ENCODE data around the gene ACCS.

The ACCS gene

GRCh38 chr11:44046182-44046581 lies 19.9 kb upstream of the ACCS start:
- DNase-seq: no peak

DNA sequence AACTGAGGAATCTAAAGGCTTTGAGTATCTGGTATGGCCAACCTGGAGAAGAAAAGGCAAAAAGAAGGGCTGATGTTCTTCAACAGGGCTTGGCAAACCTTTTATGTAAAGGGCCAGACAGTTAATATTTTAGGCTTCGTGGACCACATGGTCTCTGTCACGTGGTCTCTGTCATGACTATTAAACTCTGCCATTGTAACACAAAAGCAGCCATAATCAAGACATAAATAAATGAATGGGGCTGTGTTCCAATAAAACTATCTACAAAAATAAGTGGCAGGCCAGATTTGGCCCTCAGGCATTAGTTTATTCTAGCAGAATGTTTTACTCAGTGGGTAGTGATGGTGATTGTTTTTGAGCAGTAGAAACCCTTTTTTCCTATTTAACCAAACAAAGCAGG lies 18.8 kb upstream of the ACCS start:
- DNase-seq: no peak

DNA sequence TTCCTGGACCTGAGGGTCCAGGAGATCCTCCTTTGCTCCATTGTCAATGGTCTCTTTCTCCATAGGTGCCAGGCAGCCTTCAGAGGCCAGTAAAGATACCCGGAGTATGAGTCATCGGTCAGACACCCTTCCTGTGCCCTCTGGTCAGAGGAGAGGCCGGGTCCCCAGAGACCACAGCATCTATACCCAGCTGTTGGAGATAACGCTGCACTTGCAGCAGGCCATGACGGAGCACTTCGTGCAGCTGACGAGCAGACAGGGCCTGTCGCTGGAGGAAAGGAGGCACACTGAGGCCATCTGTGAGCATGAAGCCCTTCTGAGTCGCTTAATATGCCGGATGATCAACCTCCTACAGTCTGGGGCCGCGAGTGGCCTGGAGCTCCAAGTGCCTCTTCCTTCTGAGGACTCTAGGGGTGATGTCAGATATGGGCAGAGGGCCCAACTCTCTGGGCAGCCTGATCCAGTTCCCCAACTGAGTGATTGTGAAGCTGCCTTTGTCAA lies 18.1 kb upstream of the ACCS start, which contains the start of gene ACCSL:
ACCSL (plus strand) TSS at position 51 of the 501 bp plus-strand sequence; CDS start at position 107, 56 bp downstream.
- no peak for DNase-seq

GRCh38 chr11:44049832-44050231 lies 16.2 kb upstream of the ACCS start:
- DNase-seq: no peak

GRCh38 chr11:44051171-44051570 lies 14.9 kb upstream of the ACCS start:
- DNase-seq: no peak

GRCh38 chr11:44057340-44057739 lies 8.7 kb upstream of the ACCS start:
- DNase-seq: no peak

- DNase-seq: no peak
Observed at GRCh38 chr11:44058275-44058674, 7.8 kb upstream of the ACCS start.

DNA sequence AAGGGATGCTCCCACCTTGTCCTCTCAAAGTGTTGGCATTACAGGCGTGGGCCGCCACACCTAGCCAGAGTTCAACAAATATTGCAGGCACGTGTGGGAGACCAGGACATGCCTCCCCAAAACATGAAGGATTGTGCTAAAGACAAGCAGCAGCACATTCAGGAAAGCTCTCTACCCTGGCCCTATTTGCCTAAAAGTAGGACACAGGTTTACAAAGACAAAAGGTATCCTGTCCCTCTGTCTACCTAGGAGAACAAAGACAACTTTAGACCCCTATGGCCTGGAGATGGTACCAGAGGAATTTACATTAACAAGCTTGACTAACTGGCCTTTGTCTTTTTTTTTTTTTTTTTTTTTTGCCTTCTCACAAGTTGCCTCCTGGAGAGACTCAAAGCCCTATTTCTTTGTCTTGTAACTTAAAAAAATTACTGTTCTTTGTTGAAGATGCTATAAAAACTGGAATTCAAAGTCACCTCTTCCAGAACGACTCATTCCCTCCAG lies 859 bp upstream of the ACCS start:
- no peak for DNase-seq

- DNase-seq: peak; percentile 27
Observed at GRCh38 chr11:44066732-44067141, 667 bp downstream of the ACCS start.

- DNase-seq: no peak
Observed at GRCh38 chr11:44067266-44067665, 1.2 kb downstream of the ACCS start.

DNA sequence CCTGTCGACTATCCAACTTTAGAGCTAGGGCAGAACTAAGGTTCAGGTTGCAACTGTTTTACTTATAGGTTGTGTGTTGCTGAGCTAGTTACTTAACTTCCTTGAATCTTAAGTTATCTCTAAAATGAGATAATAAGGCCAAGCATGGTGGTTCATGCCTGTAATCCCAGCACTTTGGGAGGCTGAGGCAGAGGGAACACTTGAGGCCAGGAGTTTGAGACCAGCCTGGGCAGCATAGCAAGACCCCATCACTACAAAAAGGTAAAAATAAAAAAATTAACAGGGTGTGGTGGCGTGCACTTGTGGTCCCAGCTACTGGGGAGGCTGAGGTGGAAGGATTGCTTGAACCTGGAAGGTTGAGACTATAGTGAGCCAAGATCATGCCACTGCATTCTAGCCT lies 2.1 kb downstream of the ACCS start:
- DNase-seq: no peak

DNA sequence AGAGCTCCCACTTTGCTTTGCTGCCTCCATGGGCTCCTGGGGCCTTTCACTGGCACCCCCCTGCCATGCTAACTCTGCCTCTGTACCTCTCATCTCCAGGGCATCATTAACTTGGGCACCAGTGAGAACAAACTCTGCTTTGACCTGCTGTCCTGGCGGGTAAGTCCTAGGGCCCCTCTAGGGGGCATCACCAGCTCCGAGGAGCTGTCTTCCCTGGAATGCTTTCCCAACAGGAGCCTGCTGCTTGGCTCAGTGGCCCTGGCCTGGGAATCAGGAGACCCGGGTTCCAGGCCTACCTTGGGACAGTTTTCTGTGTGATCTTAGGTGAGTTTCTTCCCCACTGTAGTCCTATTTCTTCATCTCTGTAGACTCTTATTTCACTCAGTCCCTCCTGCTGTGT lies 5.1 kb downstream of the ACCS start:
- no peak for DNase-seq

GRCh38 chr11:44072757-44073658 lies 6.9 kb downstream of the ACCS start:
- DNase-seq: no peak

DNA sequence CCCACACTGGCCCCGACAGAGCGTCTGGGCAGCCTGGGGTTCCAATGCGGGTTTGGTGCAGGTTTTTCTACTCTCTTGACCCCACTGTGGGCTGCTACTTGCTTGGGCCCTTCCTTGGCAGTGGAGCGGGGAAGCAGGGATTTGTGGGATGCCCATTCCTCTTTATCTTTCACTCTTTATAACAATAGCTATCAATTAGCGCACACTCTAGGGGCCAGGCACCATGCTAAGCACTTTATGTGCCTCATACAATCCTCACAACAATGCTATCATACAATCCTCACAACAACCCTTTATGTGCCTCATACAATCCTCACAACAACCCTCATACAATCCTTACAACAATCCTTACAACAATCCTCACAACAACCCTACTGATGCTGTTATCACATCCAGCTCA lies 12.7 kb downstream of the ACCS start:
- no peak for DNase-seq

DNA sequence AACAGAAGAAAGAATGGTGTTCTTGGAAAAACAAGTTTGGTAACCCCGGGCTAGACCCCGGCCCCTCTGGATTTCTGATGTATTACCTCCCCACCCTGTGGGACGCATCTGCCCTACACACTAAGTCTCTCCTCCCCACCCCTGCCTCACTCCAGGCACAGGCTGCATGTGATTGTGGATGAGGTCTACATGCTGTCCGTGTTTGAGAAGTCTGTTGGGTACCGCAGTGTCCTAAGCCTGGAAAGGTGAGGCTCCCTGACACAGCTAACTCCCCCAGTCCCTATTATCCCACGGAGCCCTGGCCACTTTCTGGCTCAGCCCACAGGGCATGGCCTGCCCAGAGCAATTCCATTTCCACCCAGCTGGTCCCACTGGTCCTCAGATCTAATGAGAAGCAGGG lies 13.3 kb downstream of the ACCS start:
- no peak for DNase-seq

GRCh38 chr11:44080951-44081350 lies 14.9 kb downstream of the ACCS start:
- no peak for DNase-seq

GRCh38 chr11:44082645-44083044 lies 16.6 kb downstream of the ACCS start:
- no peak for DNase-seq

DNA sequence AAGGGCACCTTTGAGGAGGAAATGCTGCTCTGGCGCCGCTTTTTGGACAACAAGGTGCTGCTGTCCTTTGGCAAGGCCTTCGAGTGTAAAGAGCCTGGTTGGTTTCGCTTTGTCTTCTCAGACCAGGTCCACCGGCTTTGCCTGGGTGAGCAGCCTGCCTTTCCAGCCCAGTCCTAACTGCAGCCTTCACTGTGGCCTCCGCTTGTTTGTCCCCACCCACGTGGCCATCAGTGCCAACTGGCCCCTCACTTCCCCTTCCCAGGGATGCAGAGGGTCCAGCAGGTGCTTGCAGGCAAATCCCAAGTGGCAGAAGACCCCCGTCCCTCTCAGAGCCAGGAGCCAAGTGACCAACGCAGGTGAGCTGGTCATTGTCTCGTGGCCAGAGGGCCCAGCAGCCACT lies 17.4 kb downstream of the ACCS start:
- no peak for DNase-seq

- DNase-seq: no peak
Observed at GRCh38 chr11:44083906-44084305, 17.8 kb downstream of the ACCS start.

DNA sequence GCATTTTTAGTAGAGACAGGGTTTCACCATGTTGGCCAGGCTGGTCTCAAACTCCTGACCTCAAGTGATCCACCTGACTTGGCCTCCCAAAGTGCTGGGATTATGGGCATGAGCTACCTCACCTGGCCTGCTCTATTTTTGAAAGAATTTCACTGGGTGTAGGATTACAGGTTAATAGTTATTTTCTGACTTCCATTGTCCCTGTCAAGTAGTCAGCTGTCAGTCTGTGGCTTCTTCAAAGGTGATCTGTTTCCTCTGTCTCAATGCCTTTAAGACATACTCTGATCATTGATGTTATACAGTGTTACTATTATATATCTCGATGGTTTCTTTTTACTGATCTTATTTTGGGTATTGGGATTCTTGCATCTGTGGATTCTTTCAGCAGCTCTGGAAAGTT lies 19.3 kb downstream of the ACCS start:
- DNase-seq: no peak

- DNase-seq: no peak
Observed at GRCh38 chr11:44088377-44088776, 22.3 kb downstream of the ACCS start.

GRCh38 chr11:44088871-44089270 lies 22.8 kb downstream of the ACCS start:
- no peak for DNase-seq

- DNase-seq: no peak
Observed at GRCh38 chr11:44090539-44090938, 24.5 kb downstream of the ACCS start.

- peak; percentile 86 for DNase-seq
Observed at GRCh38 chr11:44094260-44094868, 28.3 kb downstream of the ACCS start.
